HEK293 (cell line): ENCODE data around the gene AMN.

Experiments
- CTCF ChIA-PET: fragments of 350-600 bp; formaldehyde crosslinking; extraction: SDS; loops from one replicate; lab custom pipeline; 2021; ENCODE audit warnings: antibody characterized with exemption; lab: Yijun Ruan, JAX
- POLR2A ChIA-PET: fragments of 300-600 bp; formaldehyde crosslinking; extraction: SDS; loops from one replicate; lab custom pipeline; 2020; ENCODE audit warnings: antibody characterized with exemption, inconsistent platforms; lab: Yijun Ruan, JAX
- H3K27ac ChIP-seq: fragments of 200-500 bp; sonication (Bioruptor generic); 2 replicates; pipeline ENCODE4 v1.5.1; 2014; ENCODE audit warnings: low read depth, low read length, control low read depth, inconsistent platforms; ENCODE audit errors: extremely low read depth
- H3K36me3 ChIP-seq, 2 experiments: fragments of 200-500 bp in 1 of 2; sonication (Bioruptor generic) in 1 of 2; 1 replicate in 1 of 2; 2 replicates in 1 of 2; pipeline ENCODE4 v1.5.1; 2014 to 2017; ENCODE audit warnings: inconsistent platforms in 2 of 2, low read length in 2 of 2; ENCODE audit not compliant: control insufficient read depth in 2 of 2, insufficient read depth in 1 of 2
- H3K4me1 ChIP-seq: fragments of 200-500 bp; sonication (Bioruptor generic); 2 replicates; pipeline ENCODE4 v1.5.1; 2014; ENCODE audit warnings: mild to moderate bottlenecking, low read length, inconsistent platforms; ENCODE audit not compliant: control insufficient read depth, insufficient read depth
- H3K4me3 ChIP-seq: 2 replicates; pipeline ENCODE4 v1.5.1; 2011; ENCODE audit warnings: low read depth, mild to moderate bottlenecking, control low read depth, low read length, moderate library complexity
- H3K9me3 ChIP-seq: fragments of 200-500 bp; sonication (Bioruptor generic); 2 replicates; pipeline ENCODE4 v1.5.1; 2014; ENCODE audit warnings: low read depth, low read length, inconsistent platforms; ENCODE audit not compliant: control insufficient read depth, insufficient read depth
- RBAK ChIP-seq: fragments of 450-650 bp; formaldehyde crosslinking; IDR thresholded peaks from 2 replicates; pipeline ENCODE4 v1.5.1; 2016; ENCODE audit warnings: missing biosample characterization, missing genetic modification characterization
- ZFHX2 ChIP-seq: fragments of 450-650 bp; formaldehyde crosslinking; conservative IDR thresholded peaks from 2 replicates; pipeline ENCODE4 v1.5.1; 2016; ENCODE audit warnings: missing biosample characterization, missing genetic modification characterization
- ZFP41 ChIP-seq: fragments of 450-650 bp; formaldehyde crosslinking; IDR thresholded peaks from 2 replicates; pipeline ENCODE4 v1.5.1; 2016; ENCODE audit warnings: missing biosample characterization, missing genetic modification characterization, borderline replicate concordance
- ZNF121 ChIP-seq: fragments of 450-650 bp; formaldehyde crosslinking; IDR thresholded peaks from 2 replicates; pipeline ENCODE4 v1.5.1; 2016; ENCODE audit warnings: missing biosample characterization, missing genetic modification characterization
- ZNF202 ChIP-seq: fragments of 450-650 bp; formaldehyde crosslinking; IDR thresholded peaks from 2 replicates; pipeline ENCODE4 v1.5.1; 2016; ENCODE audit warnings: missing biosample characterization, missing genetic modification characterization, borderline replicate concordance
- ZNF354C ChIP-seq: fragments of 450-650 bp; formaldehyde crosslinking; IDR thresholded peaks from 2 replicates; pipeline ENCODE4 v1.5.1; 2016; ENCODE audit warnings: missing biosample characterization, missing genetic modification characterization, low read depth, borderline replicate concordance
- ZNF404 ChIP-seq: fragments of 450-650 bp; formaldehyde crosslinking; IDR thresholded peaks from 2 replicates; pipeline ENCODE4 v1.5.1; 2017; ENCODE audit warnings: missing biosample characterization, missing genetic modification characterization
- ZNF521 ChIP-seq: fragments of 450-650 bp; formaldehyde crosslinking; IDR thresholded peaks from 2 replicates; pipeline ENCODE4 v1.5.1; 2017; ENCODE audit warnings: missing biosample characterization, mild to moderate bottlenecking, missing genetic modification characterization
- ZNF555 ChIP-seq: fragments of 450-650 bp; formaldehyde crosslinking; conservative IDR thresholded peaks from 2 replicates; pipeline ENCODE4 v1.5.1; 2017; ENCODE audit warnings: missing biosample characterization, mild to moderate bottlenecking, missing genetic modification characterization, inconsistent platforms
- ZNF600 ChIP-seq: fragments of 450-650 bp; formaldehyde crosslinking; IDR thresholded peaks from 2 replicates; pipeline ENCODE4 v1.5.1; 2016; ENCODE audit warnings: missing biosample characterization, missing genetic modification characterization
- ZNF658 ChIP-seq: fragments of 450-650 bp; formaldehyde crosslinking; IDR thresholded peaks from 2 replicates; pipeline ENCODE4; 2016; ENCODE audit warnings: missing biosample characterization, missing genetic modification characterization
- ZNF792 ChIP-seq: fragments of 450-650 bp; formaldehyde crosslinking; IDR thresholded peaks from 2 replicates; pipeline ENCODE4 v1.5.1; 2016; ENCODE audit warnings: missing biosample characterization, missing genetic modification characterization
- ZXDB ChIP-seq: fragments of 450-650 bp; formaldehyde crosslinking; IDR thresholded peaks from 2 replicates; pipeline ENCODE4 v1.5.1; 2016; ENCODE audit warnings: missing biosample characterization, missing genetic modification characterization
- TF ChIP-seq, protein P1 (sequence below): fragments of 450-650 bp; formaldehyde crosslinking; IDR thresholded peaks from 2 replicates; pipeline ENCODE4 v1.5.1; 2016; ENCODE audit warnings: missing biosample characterization, missing genetic modification characterization
- TF ChIP-seq, protein P2 (sequence below): fragments of 450-650 bp; formaldehyde crosslinking; IDR thresholded peaks from 2 replicates; pipeline ENCODE4 v1.5.0; 2017; ENCODE audit warnings: missing biosample characterization, missing genetic modification characterization, borderline replicate concordance
- TF ChIP-seq, protein P3 (sequence below): IDR thresholded peaks from 2 replicates; pipeline ENCODE4 v1.6.1; 2011; ENCODE audit warnings: mild to moderate bottlenecking, low read depth, low read length, borderline replicate concordance
- TF ChIP-seq, protein P4 (sequence below): fragments of 450-650 bp; formaldehyde crosslinking; IDR thresholded peaks from 2 replicates; pipeline ENCODE4 v1.5.1; 2016; ENCODE audit warnings: missing biosample characterization, missing genetic modification characterization
- TF ChIP-seq, protein P5 (sequence below): fragments of 450-650 bp; formaldehyde crosslinking; IDR thresholded peaks from 2 replicates; pipeline ENCODE4 v1.5.1; 2016; ENCODE audit warnings: missing biosample characterization, missing genetic modification characterization
- TF ChIP-seq, protein P6 (sequence below): fragments of 450-650 bp; formaldehyde crosslinking; IDR thresholded peaks from 2 replicates; pipeline ENCODE4 v1.5.1; 2017; ENCODE audit warnings: missing biosample characterization, missing genetic modification characterization
- TF ChIP-seq, protein P7 (sequence below): fragments of 450-650 bp; formaldehyde crosslinking; IDR thresholded peaks from 2 replicates; pipeline ENCODE4 v1.5.1; 2016; ENCODE audit warnings: missing biosample characterization, missing genetic modification characterization

Gene AMN

DNA sequence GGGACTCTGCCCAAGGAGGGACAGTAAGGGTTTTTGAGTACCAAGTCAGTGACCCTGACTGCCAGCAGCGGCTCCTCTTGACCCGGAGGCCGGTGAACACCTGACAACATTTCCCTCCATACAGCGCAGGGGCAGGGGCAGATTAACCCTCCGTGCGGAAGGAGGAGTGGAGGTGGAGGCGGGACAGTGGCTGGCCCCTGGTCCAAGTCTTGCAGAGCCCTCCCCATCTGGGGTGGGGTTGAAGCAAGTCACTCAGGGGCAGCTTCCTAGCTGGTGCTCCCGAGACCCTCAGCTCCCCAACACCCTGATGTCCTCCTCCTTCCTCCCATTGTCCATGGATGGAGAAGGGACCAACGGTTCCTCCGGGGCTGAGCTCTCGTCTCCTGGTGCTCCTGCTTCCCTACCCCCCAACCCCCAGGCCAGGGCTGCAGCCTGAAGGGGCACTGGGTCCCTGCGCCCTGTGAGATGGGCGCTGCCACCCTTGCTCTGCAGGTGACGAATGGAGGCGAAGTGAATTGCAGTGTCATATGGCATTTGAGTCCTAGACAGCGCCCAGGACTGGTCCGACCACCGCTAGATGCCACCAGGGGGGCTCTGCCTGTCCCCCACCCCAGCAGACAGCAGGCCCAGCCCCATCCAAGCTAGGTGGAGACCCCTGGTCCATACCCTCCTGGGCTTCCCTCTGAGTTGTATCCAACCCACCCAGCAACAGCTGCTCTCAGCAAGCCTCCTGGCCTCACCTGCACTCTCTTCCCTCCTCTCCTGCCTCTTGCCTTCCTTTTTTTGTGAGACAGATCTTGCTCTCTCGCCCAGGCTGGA is 7.0 kb upstream of the AMN start:
- H3K4me1 ChIP-seq = no peaks in the 10 kb centered on the region
- peaks cover 0 to 4% of the 10 kb centered on the region in 2 experiments; a peak in 1 of 3 replicates for H3K36me3 ChIP-seq
- ChIA-PET POLR2A (no interaction called here), CTCF (interaction anchor here (0.6 to 1.2 kb wide), 2 partner anchors 221 to 470 kb away, joined by 4 to 12 read pairs; no protein-coding TSS in a partner anchor)
- H3K27ac ChIP-seq = no peak overlapping the region
- no peaks in the 10 kb centered on the region for H3K9me3 ChIP-seq
- no peak overlapping the region for H3K4me3 ChIP-seq
- TF ChIP-seq ZNF121 (tag by site-specific recombination) (no peak), ZNF354C (no peak), ZNF555 (tag by site-specific recombination) (no peak), ZNF404 (tag by site-specific recombination) (no peak), ZNF792 (no peak), ZFHX2 (tag by site-specific recombination) (no peak), ZFP41 (no peak), RBAK (no peak), ZNF658 (tag by site-specific recombination) (no peak), ZNF600 (tag by site-specific recombination) (no peak), ZNF521 (tag by site-specific recombination) (no peak), ZNF202 (tag by site-specific recombination) (no peak), ZXDB (tag by site-specific recombination) (no peak)
- TF ChIP-seq, protein P1, sequence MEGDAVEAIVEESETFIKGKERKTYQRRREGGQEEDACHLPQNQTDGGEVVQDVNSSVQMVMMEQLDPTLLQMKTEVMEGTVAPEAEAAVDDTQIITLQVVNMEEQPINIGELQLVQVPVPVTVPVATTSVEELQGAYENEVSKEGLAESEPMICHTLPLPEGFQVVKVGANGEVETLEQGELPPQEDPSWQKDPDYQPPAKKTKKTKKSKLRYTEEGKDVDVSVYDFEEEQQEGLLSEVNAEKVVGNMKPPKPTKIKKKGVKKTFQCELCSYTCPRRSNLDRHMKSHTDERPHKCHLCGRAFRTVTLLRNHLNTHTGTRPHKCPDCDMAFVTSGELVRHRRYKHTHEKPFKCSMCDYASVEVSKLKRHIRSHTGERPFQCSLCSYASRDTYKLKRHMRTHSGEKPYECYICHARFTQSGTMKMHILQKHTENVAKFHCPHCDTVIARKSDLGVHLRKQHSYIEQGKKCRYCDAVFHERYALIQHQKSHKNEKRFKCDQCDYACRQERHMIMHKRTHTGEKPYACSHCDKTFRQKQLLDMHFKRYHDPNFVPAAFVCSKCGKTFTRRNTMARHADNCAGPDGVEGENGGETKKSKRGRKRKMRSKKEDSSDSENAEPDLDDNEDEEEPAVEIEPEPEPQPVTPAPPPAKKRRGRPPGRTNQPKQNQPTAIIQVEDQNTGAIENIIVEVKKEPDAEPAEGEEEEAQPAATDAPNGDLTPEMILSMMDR (tag by site-specific recombination) = no peak
- TF ChIP-seq, protein P2, sequence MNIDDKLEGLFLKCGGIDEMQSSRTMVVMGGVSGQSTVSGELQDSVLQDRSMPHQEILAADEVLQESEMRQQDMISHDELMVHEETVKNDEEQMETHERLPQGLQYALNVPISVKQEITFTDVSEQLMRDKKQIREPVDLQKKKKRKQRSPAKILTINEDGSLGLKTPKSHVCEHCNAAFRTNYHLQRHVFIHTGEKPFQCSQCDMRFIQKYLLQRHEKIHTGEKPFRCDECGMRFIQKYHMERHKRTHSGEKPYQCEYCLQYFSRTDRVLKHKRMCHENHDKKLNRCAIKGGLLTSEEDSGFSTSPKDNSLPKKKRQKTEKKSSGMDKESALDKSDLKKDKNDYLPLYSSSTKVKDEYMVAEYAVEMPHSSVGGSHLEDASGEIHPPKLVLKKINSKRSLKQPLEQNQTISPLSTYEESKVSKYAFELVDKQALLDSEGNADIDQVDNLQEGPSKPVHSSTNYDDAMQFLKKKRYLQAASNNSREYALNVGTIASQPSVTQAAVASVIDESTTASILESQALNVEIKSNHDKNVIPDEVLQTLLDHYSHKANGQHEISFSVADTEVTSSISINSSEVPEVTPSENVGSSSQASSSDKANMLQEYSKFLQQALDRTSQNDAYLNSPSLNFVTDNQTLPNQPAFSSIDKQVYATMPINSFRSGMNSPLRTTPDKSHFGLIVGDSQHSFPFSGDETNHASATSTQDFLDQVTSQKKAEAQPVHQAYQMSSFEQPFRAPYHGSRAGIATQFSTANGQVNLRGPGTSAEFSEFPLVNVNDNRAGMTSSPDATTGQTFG = no peak
- TF ChIP-seq, protein P3, sequence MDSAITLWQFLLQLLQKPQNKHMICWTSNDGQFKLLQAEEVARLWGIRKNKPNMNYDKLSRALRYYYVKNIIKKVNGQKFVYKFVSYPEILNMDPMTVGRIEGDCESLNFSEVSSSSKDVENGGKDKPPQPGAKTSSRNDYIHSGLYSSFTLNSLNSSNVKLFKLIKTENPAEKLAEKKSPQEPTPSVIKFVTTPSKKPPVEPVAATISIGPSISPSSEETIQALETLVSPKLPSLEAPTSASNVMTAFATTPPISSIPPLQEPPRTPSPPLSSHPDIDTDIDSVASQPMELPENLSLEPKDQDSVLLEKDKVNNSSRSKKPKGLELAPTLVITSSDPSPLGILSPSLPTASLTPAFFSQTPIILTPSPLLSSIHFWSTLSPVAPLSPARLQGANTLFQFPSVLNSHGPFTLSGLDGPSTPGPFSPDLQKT = no peak
- TF ChIP-seq, protein P4, sequence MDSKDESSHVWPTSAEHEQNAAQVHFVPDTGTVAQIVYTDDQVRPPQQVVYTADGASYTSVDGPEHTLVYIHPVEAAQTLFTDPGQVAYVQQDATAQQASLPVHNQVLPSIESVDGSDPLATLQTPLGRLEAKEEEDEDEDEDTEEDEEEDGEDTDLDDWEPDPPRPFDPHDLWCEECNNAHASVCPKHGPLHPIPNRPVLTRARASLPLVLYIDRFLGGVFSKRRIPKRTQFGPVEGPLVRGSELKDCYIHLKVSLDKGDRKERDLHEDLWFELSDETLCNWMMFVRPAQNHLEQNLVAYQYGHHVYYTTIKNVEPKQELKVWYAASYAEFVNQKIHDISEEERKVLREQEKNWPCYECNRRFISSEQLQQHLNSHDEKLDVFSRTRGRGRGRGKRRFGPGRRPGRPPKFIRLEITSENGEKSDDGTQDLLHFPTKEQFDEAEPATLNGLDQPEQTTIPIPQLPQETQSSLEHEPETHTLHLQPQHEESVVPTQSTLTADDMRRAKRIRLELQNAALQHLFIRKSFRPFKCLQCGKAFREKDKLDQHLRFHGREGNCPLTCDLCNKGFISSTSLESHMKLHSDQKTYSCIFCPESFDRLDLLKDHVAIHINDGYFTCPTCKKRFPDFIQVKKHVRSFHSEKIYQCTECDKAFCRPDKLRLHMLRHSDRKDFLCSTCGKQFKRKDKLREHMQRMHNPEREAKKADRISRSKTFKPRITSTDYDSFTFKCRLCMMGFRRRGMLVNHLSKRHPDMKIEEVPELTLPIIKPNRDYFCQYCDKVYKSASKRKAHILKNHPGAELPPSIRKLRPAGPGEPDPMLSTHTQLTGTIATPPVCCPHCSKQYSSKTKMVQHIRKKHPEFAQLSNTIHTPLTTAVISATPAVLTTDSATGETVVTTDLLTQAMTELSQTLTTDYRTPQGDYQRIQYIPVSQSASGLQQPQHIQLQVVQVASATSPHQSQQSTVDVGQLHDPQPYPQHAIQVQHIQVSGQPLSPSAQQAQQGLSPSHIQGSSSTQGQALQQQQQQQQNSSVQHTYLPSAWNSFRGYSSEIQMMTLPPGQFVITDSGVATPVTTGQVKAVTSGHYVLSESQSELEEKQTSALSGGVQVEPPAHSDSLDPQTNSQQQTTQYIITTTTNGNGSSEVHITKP (tag by site-specific recombination) = no peak
- TF ChIP-seq, protein P5, sequence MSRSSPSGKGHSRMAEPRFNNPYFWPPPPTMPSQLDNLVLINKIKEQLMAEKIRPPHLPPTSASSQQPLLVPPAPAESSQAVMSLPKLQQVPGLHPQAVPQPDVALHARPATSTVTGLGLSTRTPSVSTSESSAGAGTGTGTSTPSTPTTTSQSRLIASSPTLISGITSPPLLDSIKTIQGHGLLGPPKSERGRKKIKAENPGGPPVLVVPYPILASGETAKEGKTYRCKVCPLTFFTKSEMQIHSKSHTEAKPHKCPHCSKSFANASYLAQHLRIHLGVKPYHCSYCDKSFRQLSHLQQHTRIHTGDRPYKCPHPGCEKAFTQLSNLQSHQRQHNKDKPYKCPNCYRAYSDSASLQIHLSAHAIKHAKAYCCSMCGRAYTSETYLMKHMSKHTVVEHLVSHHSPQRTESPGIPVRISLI (tag by site-specific recombination) = no peak
- TF ChIP-seq, protein P6, sequence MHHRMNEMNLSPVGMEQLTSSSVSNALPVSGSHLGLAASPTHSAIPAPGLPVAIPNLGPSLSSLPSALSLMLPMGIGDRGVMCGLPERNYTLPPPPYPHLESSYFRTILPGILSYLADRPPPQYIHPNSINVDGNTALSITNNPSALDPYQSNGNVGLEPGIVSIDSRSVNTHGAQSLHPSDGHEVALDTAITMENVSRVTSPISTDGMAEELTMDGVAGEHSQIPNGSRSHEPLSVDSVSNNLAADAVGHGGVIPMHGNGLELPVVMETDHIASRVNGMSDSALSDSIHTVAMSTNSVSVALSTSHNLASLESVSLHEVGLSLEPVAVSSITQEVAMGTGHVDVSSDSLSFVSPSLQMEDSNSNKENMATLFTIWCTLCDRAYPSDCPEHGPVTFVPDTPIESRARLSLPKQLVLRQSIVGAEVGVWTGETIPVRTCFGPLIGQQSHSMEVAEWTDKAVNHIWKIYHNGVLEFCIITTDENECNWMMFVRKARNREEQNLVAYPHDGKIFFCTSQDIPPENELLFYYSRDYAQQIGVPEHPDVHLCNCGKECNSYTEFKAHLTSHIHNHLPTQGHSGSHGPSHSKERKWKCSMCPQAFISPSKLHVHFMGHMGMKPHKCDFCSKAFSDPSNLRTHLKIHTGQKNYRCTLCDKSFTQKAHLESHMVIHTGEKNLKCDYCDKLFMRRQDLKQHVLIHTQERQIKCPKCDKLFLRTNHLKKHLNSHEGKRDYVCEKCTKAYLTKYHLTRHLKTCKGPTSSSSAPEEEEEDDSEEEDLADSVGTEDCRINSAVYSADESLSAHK = no peak
- TF ChIP-seq, protein P7, sequence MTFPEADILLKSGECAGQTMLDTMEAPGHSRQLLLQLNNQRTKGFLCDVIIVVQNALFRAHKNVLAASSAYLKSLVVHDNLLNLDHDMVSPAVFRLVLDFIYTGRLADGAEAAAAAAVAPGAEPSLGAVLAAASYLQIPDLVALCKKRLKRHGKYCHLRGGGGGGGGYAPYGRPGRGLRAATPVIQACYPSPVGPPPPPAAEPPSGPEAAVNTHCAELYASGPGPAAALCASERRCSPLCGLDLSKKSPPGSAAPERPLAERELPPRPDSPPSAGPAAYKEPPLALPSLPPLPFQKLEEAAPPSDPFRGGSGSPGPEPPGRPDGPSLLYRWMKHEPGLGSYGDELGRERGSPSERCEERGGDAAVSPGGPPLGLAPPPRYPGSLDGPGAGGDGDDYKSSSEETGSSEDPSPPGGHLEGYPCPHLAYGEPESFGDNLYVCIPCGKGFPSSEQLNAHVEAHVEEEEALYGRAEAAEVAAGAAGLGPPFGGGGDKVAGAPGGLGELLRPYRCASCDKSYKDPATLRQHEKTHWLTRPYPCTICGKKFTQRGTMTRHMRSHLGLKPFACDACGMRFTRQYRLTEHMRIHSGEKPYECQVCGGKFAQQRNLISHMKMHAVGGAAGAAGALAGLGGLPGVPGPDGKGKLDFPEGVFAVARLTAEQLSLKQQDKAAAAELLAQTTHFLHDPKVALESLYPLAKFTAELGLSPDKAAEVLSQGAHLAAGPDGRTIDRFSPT (tag by site-specific recombination) = no peak
